ENCODE data around the gene ARL6IP1.
A peak's percentile ranks its signal among the peaks of the same experiment; 100 is the strongest.

Gene ARL6IP1

DNA sequence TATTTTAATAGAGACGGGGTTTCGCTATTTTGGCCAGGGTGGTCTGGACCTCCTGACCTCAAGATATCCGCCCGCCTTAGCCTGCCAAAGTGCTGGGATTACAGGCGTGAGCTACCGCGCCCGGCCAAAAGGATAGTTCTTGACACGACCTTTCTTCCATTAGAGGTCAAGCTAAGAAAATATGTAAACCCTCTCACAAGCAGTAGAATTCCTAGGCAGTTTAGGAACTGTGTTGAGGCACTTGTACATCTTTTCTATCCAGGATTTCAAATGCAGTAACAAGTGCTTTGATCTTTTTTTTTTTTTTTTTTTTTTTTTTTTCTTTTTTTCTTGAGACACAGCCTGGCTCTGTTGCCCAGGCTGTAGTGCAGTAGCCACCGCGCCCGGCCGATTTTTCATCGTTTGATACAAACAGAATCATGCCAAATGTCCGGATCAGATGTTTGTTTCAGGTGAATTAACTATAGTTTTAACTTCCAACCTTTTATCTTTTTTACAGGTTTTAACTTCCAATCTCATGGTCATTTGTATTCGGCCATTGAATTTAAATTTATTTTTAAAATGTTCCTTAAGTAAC lies 1.5 kb upstream of the ARL6IP1 start:
- H3K27me3 ChIP-seq, result no peaks in the 10 kb centered on the region
- peaks cover 31% of the 10 kb centered on the region for H3K36me3 ChIP-seq
- peaks cover 5% of the 10 kb centered on the region; the same call in 1 of the 2 replicates for H3K9me3 ChIP-seq
- TF ChIP-seq Cebpa-rat (IDR thresholded peaks at IDR 0.05), result no peak
- H4K20me1 ChIP-seq, result peaks cover 34% of the 10 kb centered on the region
- no peak overlapping the region for H3K27ac ChIP-seq
- peaks cover 55% of the 10 kb centered on the region for H3K4me1 ChIP-seq
- H3K9ac ChIP-seq, result no peak overlapping the region
- peak overlapping the region; percentile 75; the same call in 1 of the 2 replicates for H3K4me2 ChIP-seq
- H3K4me3 ChIP-seq, result no peak overlapping the region

DNA sequence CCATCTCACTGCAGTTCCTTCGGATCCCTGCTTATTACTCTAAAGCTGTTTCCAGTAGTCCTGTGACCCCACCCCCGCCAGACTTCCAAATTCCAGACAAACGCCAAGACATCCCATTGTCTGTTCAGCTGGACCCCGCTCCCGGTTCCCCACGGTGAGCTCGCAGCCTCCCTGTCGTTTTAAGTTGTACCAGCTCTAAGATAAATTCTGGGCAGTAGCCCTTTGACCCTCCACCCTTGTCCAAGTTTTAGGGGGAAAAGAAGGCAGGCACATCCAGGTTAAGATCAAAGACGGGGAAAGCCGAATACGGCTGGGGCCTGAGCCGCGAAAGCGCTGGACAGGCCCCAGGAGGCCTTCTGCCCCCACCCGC lies 589 bp downstream of the ARL6IP1 start:
- no peak for TF ChIP-seq Cebpa-rat (IDR thresholded peaks at IDR 0.05)
- H3K4me1 ChIP-seq, result peaks cover 58% of the 10 kb centered on the region
- H3K27me3 ChIP-seq, result no peaks in the 10 kb centered on the region
- H3K4me3 ChIP-seq, result peak overlapping the region; percentile 92
- H3K9ac ChIP-seq, result peak overlapping the region; percentile 95
- H3K9me3 ChIP-seq, result peaks cover 5% of the 10 kb centered on the region; the same call in 1 of the 2 replicates
- H3K36me3 ChIP-seq, result peaks cover 33% of the 10 kb centered on the region
- peak overlapping the region; percentile 95 for H3K27ac ChIP-seq
- peaks cover 55% of the 10 kb centered on the region for H4K20me1 ChIP-seq
- H3K4me2 ChIP-seq, result peak overlapping the region; percentile 94

- H4K20me1 ChIP-seq, result peaks cover 58% of the 10 kb centered on the region
- peak overlapping the region; percentile 95 for H3K27ac ChIP-seq
- H3K27me3 ChIP-seq, result no peaks in the 10 kb centered on the region
- peak overlapping the region; percentile 95 for H3K9ac ChIP-seq
- no peak for TF ChIP-seq Cebpa-rat (IDR thresholded peaks at IDR 0.05)
- H3K4me1 ChIP-seq, result peaks cover 58% of the 10 kb centered on the region
- peak overlapping the region; percentile 92 for H3K4me3 ChIP-seq
- peak overlapping the region; percentile 94 for H3K4me2 ChIP-seq
- peaks cover 33% of the 10 kb centered on the region for H3K36me3 ChIP-seq
- H3K9me3 ChIP-seq, result peaks cover 5% of the 10 kb centered on the region; the same call in 1 of the 2 replicates
These were observed 1.1 kb downstream of the ARL6IP1 start for GRCh38 chr16:18800293-18800692.

DNA sequence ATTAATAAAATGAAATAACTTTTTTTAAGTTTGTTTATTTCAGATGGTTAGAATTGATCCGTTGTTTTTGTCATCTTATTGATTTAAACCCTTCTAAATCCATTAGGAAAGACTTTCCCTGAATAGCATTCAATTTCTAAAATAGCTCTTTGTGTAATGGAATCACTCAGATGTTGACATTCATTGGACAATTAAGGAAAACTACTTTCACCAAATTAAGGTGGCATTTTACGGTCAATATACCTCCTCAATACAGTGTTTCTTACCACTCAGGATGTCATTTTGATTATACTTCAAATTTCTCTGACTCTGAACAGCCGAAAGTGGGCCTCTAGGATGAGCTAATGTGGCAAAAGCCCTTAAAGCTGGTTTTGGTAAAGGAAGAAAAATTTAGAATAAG lies 1.8 kb downstream of the ARL6IP1 start:
- H3K9me3 ChIP-seq, result peaks cover 5% of the 10 kb centered on the region; the same call in 1 of the 2 replicates
- peak overlapping the region; percentile 92 for H3K4me3 ChIP-seq
- peaks cover 58% of the 10 kb centered on the region for H4K20me1 ChIP-seq
- H3K4me2 ChIP-seq, result peak overlapping the region; percentile 94
- TF ChIP-seq Cebpa-rat (IDR thresholded peaks at IDR 0.05), result no peak
- peaks cover 41% of the 10 kb centered on the region for H3K36me3 ChIP-seq
- H3K27ac ChIP-seq, result 0 out of 2 replicates have a peak overlapping the region, but pooled peaks have one; percentile 95
- H3K27me3 ChIP-seq, result no peaks in the 10 kb centered on the region
- H3K9ac ChIP-seq, result peak overlapping the region; percentile 95
- H3K4me1 ChIP-seq, result peaks cover 51% of the 10 kb centered on the region

DNA sequence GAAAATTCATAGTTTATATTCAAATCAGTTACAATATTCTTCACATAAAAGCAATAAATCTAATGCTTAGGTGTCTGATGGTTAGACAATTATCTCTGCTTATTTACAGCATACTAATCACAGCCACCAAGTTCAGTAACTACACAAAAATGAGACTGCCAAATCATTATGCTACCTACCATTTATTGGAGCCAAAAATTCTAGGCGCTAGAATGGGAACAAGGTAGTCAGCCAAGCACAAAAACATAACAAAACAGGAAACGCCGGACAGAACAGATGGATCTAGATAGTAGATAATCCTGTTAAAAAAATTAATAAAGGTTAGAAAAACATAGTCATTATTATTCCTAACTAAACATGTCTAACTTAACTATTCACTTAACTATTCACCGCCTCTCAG lies 3.6 kb downstream of the ARL6IP1 start:
- peaks cover 59% of the 10 kb centered on the region for H3K36me3 ChIP-seq
- H3K4me2 ChIP-seq, result no peak overlapping the region
- H3K4me3 ChIP-seq, result no peak overlapping the region
- TF ChIP-seq Cebpa-rat (IDR thresholded peaks at IDR 0.05), result no peak
- peaks cover 5% of the 10 kb centered on the region; the same call in 1 of the 2 replicates for H3K9me3 ChIP-seq
- H4K20me1 ChIP-seq, result peaks cover 58% of the 10 kb centered on the region
- no peaks in the 10 kb centered on the region for H3K27me3 ChIP-seq
- no peak overlapping the region for H3K9ac ChIP-seq
- H3K27ac ChIP-seq, result no peak overlapping the region
- peaks cover 37% of the 10 kb centered on the region for H3K4me1 ChIP-seq

DNA sequence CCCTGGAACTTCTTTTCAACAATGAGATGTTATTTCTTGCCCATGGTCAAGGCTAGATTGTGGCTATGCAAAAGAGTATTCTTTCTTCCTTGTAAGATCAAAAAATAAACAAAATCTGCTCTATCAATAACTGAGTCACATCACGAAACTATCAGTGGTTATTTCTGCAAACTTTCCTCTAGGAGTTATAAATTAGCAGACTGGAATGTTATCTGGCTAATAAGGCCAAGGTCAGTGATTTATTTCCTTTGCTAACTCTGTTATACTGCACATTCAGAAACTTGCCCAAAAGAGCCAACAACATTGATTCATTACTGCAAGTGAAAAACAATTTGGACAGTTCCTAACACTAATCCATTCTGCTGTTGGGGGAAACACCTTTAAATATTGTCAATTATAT lies 5.0 kb downstream of the ARL6IP1 start:
- peaks cover 58% of the 10 kb centered on the region for H4K20me1 ChIP-seq

DNA sequence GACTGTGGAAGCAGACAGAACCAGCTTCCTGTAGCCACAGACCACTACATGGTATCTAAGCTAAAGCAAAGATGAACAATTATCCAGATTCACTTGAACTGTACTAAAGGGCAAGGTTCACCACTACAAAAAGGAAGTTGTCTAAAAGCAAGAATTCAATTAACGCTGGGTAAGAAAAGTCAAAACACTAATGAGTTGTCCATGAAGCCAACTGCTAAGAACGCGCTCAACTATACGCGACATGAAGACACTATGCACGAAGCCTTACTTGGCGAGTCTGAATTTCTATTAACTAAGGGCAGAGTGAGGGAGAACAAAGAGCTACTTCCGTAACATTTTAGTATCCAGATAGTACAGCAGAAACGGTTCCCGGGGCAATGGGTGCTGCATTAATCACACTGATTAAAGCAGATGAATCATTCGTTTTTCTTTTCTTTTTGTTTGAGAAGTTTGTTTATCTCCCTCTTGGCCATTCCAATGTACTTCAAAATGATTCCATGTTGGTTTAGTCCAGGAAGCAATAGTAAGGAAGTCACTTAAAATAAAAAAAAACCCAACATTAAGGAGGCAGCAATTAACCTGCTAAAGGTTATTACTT lies 8.4 kb downstream of the ARL6IP1 start:
- Histone ChIP-seq H3K4me3 (no peak overlapping the region), H3K27ac (no peak overlapping the region), H3K4me1 (peaks cover 21% of the 10 kb centered on the region), H3K9ac (no peak overlapping the region), H4K20me1 (peaks cover 47% of the 10 kb centered on the region), H3K9me3 (no peaks in the 10 kb centered on the region), H3K4me2 (no peak overlapping the region), H3K27me3 (no peaks in the 10 kb centered on the region), H3K36me3 (peaks cover 82% of the 10 kb centered on the region)
- TF ChIP-seq Cebpa-rat (IDR thresholded peaks at IDR 0.05), result no peak

More for the DNA sequence above, 5.0 kb downstream of the ARL6IP1 start:
- H3K36me3 ChIP-seq, result peaks cover 70% of the 10 kb centered on the region
- H3K27ac ChIP-seq, result no peak overlapping the region
- no peaks in the 10 kb centered on the region for H3K27me3 ChIP-seq
- no peak for TF ChIP-seq Cebpa-rat (IDR thresholded peaks at IDR 0.05)
- H3K9ac ChIP-seq, result no peak overlapping the region
- peaks cover 28% of the 10 kb centered on the region for H3K4me1 ChIP-seq
- no peak overlapping the region for H3K4me2 ChIP-seq
- no peak overlapping the region for H3K4me3 ChIP-seq
- no peaks in the 10 kb centered on the region for H3K9me3 ChIP-seq

DNA sequence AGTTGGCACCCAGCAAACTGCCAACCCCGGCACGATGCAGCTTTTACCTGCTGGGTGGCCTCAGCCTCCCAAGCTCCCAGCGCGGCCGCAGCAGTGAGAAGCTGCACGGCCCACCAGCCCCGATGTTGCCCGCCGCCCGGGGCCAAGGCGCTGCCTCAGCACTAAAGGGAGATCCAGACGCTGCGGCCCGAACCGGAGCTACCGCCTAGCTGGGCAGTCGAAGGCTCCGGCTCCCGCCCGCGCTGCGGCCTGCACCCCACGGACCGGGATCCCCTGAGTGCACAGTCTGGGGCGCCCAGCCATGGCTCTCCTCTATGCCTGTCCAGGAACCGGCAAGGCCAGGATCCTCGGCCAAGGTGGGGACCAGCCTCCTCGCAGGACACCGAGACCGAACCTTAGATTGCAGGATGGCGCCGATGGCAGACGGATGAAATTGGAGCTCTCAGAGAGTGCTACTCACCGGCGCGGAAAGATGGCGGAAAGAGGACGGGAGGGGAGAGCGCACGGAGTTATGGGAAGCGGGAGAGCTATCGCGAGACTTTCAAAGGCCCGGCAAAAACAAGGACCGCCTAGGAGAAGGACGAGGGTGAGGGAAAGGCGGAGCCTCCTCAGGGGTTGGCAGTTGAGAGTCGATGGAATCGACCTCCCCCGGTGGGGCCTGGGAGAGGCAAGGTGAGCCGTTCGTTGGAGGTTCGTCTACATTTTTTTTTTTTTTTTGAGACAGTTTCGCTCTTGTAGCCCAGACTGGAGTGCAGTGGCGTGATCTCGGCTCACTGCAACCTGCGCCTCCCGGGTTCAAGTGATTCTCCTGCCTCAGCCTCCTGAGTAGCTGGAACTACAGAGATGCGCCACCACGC lies 11.3 kb downstream of the ARL6IP1 start, which contains the start of gene RPS15A:
TSS of gene RPS15A (minus strand) at position 485 of the 857 bp plus-strand sequence. CDS start 1,221 bp downstream, outside the sequence.
- Histone ChIP-seq H4K20me1 (peaks cover 50% of the 10 kb centered on the region), H3K4me3 (peak within 1 kb of the TSS; percentile 98), H3K9me3 (no peaks in the 10 kb centered on the region), H3K36me3 (peaks cover 82% of the 10 kb centered on the region), H3K27me3 (no peaks in the 10 kb centered on the region), H3K9ac (peak within 1 kb of the TSS; percentile 100), H3K4me2 (peak within 1 kb of the TSS; percentile 94), H3K4me1 (peaks cover 47% of the 10 kb centered on the region), H3K27ac (peak within 1 kb of the TSS; percentile 99)
- no peak for TF ChIP-seq Cebpa-rat (IDR thresholded peaks at IDR 0.05)

- H3K4me2 ChIP-seq, result peak overlapping the region; percentile 94
- peak overlapping the region; percentile 99 for H3K27ac ChIP-seq
- no peaks in the 10 kb centered on the region for H3K9me3 ChIP-seq
- peaks cover 82% of the 10 kb centered on the region for H3K36me3 ChIP-seq
- no peak for TF ChIP-seq Cebpa-rat (IDR thresholded peaks at IDR 0.05)
- peak overlapping the region; percentile 100 for H3K9ac ChIP-seq
- H3K27me3 ChIP-seq, result no peaks in the 10 kb centered on the region
- H3K4me3 ChIP-seq, result peak overlapping the region; percentile 98
- H3K4me1 ChIP-seq, result peaks cover 51% of the 10 kb centered on the region
- peaks cover 56% of the 10 kb centered on the region for H4K20me1 ChIP-seq
These were observed 11.9 kb downstream of the ARL6IP1 start for GRCh38 chr16:18789515-18789849.
